Measurements from ENCODE around the gene EYA3. TPM values are rescaled to one million over a fixed set of nuclear protein-coding genes. Genes with fewer than 3 reads are reported as not detected.

The EYA3 gene
- total RNA-seq, 1 experiment from 2014 or later = 17.1 TPM

DNA sequence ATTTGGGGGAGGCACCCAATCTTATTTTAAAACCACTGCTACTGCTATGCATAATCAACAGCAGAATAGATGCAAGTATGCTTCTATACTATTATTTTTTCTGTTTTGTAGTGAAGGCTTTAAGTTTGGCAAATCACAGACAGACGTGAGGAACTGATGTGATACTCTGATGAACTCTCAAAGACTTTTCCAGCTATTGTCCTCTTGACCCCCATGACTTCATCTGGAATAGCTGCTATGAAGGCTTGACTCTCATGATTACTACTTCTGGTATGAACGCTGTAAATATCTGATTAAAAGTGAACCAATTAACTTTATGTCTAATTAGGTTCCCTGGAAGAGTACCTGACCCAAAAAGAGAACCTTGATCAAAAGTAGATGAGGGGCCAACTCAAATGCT is 49.1 kb downstream of the EYA3 start:
- Histone ChIP-seq H3K9ac (ENCODE audit: low read length) (no peak overlapping the region), H3K4me1 (ENCODE audit: insufficient read depth, low read length) (no peaks in the 10 kb centered on the region), H3K79me2 (ENCODE audit: low read length) (peaks cover 6% of the 10 kb centered on the region; the same call in 1 of the 2 replicates), H3F3A (ENCODE audit: low read length, unreplicated experiment) (no peaks in the 10 kb centered on the region), H3K9me3 (ENCODE audit: low read length) (no peaks in the 10 kb centered on the region), H2AFZ (ENCODE audit: low read length) (no peak overlapping the region), H3K27ac (ENCODE audit: low read length) (no peak overlapping the region), H3K4me3 (ENCODE audit: low read length) (no peak overlapping the region), H4K20me1 (ENCODE audit: low read length) (no peaks in the 10 kb centered on the region), H3K27me3 (ENCODE audit: low read length) (no peaks in the 10 kb centered on the region), H3K9me2 (replicated peaks; ENCODE audit: low read length) (no peaks in the 10 kb centered on the region), H3K36me3 (ENCODE audit: low read depth, low read length) (peaks cover 2% of the 10 kb centered on the region; the same call in 1 of the 2 replicates), H3K4me2 (ENCODE audit: low read length) (no peak overlapping the region)
- BruUV-seq (replicated peaks) = no TSS peak
- TF ChIP-seq, protein P1, sequence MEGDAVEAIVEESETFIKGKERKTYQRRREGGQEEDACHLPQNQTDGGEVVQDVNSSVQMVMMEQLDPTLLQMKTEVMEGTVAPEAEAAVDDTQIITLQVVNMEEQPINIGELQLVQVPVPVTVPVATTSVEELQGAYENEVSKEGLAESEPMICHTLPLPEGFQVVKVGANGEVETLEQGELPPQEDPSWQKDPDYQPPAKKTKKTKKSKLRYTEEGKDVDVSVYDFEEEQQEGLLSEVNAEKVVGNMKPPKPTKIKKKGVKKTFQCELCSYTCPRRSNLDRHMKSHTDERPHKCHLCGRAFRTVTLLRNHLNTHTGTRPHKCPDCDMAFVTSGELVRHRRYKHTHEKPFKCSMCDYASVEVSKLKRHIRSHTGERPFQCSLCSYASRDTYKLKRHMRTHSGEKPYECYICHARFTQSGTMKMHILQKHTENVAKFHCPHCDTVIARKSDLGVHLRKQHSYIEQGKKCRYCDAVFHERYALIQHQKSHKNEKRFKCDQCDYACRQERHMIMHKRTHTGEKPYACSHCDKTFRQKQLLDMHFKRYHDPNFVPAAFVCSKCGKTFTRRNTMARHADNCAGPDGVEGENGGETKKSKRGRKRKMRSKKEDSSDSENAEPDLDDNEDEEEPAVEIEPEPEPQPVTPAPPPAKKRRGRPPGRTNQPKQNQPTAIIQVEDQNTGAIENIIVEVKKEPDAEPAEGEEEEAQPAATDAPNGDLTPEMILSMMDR (conservative IDR thresholded peaks at IDR 0.05; ENCODE audit: low read depth, low read length) = no peak
- TF ChIP-seq EZH2phosphoT487 (IDR thresholded peaks at IDR 0.05; ENCODE audit: borderline replicate concordance, low read length) (no peak), EZH2 (IDR thresholded peaks at IDR 0.05; ENCODE audit: low read length, unreplicated experiment) (no peak)
- CTCF ChIA-PET = no interaction called here
- DNase-seq (no peak), ATAC-seq (no peak)
- intact Hi-C loops (cut with micrococcal nuclease) = loop anchor here (5.0 kb wide), 1 partner anchor 48 kb away; the partner anchor contains the start of gene EYA3
- POLR2A ChIA-PET (ENCODE audit: unreplicated experiment) = no interaction called here

DNA sequence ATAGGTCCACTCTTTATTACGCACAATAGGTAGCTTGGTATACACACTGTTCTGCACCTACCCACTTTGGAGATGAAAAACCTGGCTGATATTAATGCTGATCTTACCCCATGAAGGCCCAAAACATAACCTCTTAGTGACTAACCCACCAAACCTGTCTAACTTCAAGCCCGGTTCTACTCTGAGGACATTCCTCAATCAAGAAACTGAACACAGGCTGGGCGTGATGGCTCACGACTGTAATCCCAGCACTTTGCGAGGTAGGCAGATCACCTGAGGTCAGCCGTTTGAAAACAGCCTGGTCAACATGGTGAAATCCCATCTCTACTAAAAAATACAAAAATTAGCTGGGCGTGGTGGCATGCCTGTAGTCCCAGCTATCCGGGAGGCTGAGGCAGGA is 50.5 kb downstream of the EYA3 start:
- BruUV-seq (replicated peaks) = no TSS peak
- ChIA-PET CTCF (no interaction called here), POLR2A (ENCODE audit: unreplicated experiment) (no interaction called here)
- H3K79me2 ChIP-seq (ENCODE audit: low read length) = no peaks in the 10 kb centered on the region
- no peak overlapping the region for H3K4me3 ChIP-seq (ENCODE audit: low read length)
- no peak overlapping the region for H2AFZ ChIP-seq (ENCODE audit: low read length)
- no peaks in the 10 kb centered on the region for H3F3A ChIP-seq (ENCODE audit: low read length, unreplicated experiment)
- no peak for ATAC-seq
- no peaks in the 10 kb centered on the region for H4K20me1 ChIP-seq (ENCODE audit: low read length)
- H3K4me2 ChIP-seq (ENCODE audit: low read length) = no peak overlapping the region
- H3K9me3 ChIP-seq (ENCODE audit: low read length) = no peaks in the 10 kb centered on the region
- no peak overlapping the region for H3K27ac ChIP-seq (ENCODE audit: low read length)
- no peaks in the 10 kb centered on the region for H3K4me1 ChIP-seq (ENCODE audit: insufficient read depth, low read length)
- peaks cover 6% of the 10 kb centered on the region; the same call in 1 of the 2 replicates for H3K36me3 ChIP-seq (ENCODE audit: low read depth, low read length)
- H3K9me2 ChIP-seq (replicated peaks; ENCODE audit: low read length) = no peaks in the 10 kb centered on the region
- peak; percentile 46 for DNase-seq
- no peaks in the 10 kb centered on the region for H3K27me3 ChIP-seq (ENCODE audit: low read length)
- H3K9ac ChIP-seq (ENCODE audit: low read length) = no peak overlapping the region
- TF ChIP-seq EZH2phosphoT487 (IDR thresholded peaks at IDR 0.05; ENCODE audit: borderline replicate concordance, low read length) (no peak), EZH2 (IDR thresholded peaks at IDR 0.05; ENCODE audit: low read length, unreplicated experiment) (no peak)
- TF ChIP-seq, protein P1 (conservative IDR thresholded peaks at IDR 0.05; ENCODE audit: low read depth, low read length) = no peak
- intact Hi-C loops (cut with micrococcal nuclease) = loop anchor here (5.0 kb wide), 1 partner anchor 49 kb away; the partner anchor contains the start of gene EYA3

DNA sequence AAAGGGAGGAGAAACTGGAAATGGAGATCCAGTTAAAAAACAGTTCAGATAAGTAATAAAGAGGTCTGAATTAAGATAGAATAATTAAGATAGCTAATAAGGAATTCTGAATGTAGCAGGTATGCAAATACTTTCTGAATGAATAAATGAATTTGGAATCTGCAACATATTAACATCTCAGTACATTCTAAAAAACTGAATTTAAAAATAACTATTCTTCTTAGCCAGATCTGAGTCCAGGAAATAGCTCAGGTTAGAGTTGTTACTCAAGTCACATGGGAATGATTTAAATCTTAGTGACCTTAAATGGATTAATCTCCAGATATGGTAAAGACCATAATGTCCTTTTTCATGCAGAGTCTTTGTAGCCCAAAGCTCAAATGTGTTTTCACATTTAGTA is 51.2 kb downstream of the EYA3 start:
- H3K9me2 ChIP-seq (replicated peaks; ENCODE audit: low read length) = no peaks in the 10 kb centered on the region
- no peak overlapping the region for H3K27ac ChIP-seq (ENCODE audit: low read length)
- H3K79me2 ChIP-seq (ENCODE audit: low read length) = no peaks in the 10 kb centered on the region
- H3K4me1 ChIP-seq (ENCODE audit: insufficient read depth, low read length) = no peaks in the 10 kb centered on the region
- ChIA-PET POLR2A (ENCODE audit: unreplicated experiment) (no interaction called here), CTCF (interaction anchor here (1.0 to 1.3 kb wide), 2 partner anchors 30 to 50 kb away, joined by 3 read pairs; no protein-coding TSS in a partner anchor)
- no peaks in the 10 kb centered on the region for H3K9me3 ChIP-seq (ENCODE audit: low read length)
- H3K27me3 ChIP-seq (ENCODE audit: low read length) = no peaks in the 10 kb centered on the region
- no peaks in the 10 kb centered on the region for H4K20me1 ChIP-seq (ENCODE audit: low read length)
- BruUV-seq (replicated peaks) = no TSS peak
- DNase-seq = no peak
- no peak overlapping the region for H2AFZ ChIP-seq (ENCODE audit: low read length)
- no peak overlapping the region for H3K4me3 ChIP-seq (ENCODE audit: low read length)
- H3K36me3 ChIP-seq (ENCODE audit: low read depth, low read length) = peaks cover 6% of the 10 kb centered on the region; the same call in 1 of the 2 replicates
- H3K9ac ChIP-seq (ENCODE audit: low read length) = no peak overlapping the region
- no peak for ATAC-seq
- intact Hi-C loops (cut with micrococcal nuclease) = loop anchor here (5.0 kb wide), 1 partner anchor 50 kb away; the partner anchor contains the start of gene EYA3
- no peak overlapping the region for H3K4me2 ChIP-seq (ENCODE audit: low read length)
- TF ChIP-seq, protein P1 (conservative IDR thresholded peaks at IDR 0.05; ENCODE audit: low read depth, low read length) = no peak
- TF ChIP-seq EZH2 (IDR thresholded peaks at IDR 0.05; ENCODE audit: low read length, unreplicated experiment) (no peak), EZH2phosphoT487 (IDR thresholded peaks at IDR 0.05; ENCODE audit: borderline replicate concordance, low read length) (no peak)
- no peaks in the 10 kb centered on the region for H3F3A ChIP-seq (ENCODE audit: low read length, unreplicated experiment)

All from PC-3 (cell line).